ENCODE results near the gene RBM22.

RBM22 gene

DNA sequence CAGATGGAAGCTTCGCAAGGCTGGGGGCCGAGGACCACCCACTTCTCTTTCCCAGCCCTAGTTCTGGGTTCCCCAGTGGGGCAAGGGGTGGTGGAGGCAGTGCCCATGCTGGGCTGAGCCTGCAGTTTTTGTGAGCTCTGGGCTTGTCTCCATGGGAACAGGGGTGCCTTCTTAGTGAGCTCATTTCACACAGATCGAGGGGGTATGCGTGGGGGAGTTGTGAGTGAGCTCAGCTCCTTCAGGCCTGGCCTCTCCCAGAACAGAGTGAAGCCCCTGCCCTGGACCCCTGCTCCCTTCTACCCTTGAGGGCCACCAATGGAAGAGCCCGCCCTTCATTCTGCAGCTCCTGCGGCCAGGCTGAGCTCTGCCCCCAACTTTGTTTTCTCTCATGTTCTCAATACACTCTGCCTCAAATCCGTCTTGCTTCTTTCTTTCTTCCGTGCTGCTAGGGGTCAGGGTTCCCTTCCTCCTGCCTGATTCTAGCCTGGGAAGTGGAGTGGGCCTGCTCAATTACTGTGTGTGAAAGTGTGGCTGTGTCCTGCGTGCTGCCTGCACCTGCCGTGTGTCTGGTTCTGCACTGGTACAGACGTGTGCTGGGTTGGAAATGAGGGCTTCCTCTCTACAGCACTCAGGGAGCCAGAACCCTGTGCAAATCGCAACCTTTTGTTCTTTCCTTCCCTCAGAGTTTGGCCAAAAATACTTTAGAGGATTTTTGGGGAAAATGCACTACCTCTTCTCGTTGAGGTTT lies 48.8 kb downstream of the RBM22 start:
- DNase-seq (ENCODE audit: low read depth): no peak
- TF ChIP-seq, protein P1, sequence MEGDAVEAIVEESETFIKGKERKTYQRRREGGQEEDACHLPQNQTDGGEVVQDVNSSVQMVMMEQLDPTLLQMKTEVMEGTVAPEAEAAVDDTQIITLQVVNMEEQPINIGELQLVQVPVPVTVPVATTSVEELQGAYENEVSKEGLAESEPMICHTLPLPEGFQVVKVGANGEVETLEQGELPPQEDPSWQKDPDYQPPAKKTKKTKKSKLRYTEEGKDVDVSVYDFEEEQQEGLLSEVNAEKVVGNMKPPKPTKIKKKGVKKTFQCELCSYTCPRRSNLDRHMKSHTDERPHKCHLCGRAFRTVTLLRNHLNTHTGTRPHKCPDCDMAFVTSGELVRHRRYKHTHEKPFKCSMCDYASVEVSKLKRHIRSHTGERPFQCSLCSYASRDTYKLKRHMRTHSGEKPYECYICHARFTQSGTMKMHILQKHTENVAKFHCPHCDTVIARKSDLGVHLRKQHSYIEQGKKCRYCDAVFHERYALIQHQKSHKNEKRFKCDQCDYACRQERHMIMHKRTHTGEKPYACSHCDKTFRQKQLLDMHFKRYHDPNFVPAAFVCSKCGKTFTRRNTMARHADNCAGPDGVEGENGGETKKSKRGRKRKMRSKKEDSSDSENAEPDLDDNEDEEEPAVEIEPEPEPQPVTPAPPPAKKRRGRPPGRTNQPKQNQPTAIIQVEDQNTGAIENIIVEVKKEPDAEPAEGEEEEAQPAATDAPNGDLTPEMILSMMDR (conservative IDR thresholded peaks at IDR 0.05; ENCODE audit: low read length): no peak
- H3K4me3 ChIP-seq (ENCODE audit: low read length): no peak overlapping the region

- H3K4me3 ChIP-seq (ENCODE audit: low read length): no peak overlapping the region
- no peak for DNase-seq (ENCODE audit: low read depth)
- TF ChIP-seq, protein P1 (conservative IDR thresholded peaks at IDR 0.05; ENCODE audit: low read length): no peak
Observed at GRCh38 chr5:150651382-150651781, 49.5 kb downstream of the RBM22 start.

GRCh38 chr5:150650021-150651006 lies 50.5 kb downstream of the RBM22 start:
- TF ChIP-seq, protein P1 (conservative IDR thresholded peaks at IDR 0.05; ENCODE audit: low read length): no peak
- DNase-seq (ENCODE audit: low read depth): no peak
- no peak overlapping the region for H3K4me3 ChIP-seq (ENCODE audit: low read length)

DNA sequence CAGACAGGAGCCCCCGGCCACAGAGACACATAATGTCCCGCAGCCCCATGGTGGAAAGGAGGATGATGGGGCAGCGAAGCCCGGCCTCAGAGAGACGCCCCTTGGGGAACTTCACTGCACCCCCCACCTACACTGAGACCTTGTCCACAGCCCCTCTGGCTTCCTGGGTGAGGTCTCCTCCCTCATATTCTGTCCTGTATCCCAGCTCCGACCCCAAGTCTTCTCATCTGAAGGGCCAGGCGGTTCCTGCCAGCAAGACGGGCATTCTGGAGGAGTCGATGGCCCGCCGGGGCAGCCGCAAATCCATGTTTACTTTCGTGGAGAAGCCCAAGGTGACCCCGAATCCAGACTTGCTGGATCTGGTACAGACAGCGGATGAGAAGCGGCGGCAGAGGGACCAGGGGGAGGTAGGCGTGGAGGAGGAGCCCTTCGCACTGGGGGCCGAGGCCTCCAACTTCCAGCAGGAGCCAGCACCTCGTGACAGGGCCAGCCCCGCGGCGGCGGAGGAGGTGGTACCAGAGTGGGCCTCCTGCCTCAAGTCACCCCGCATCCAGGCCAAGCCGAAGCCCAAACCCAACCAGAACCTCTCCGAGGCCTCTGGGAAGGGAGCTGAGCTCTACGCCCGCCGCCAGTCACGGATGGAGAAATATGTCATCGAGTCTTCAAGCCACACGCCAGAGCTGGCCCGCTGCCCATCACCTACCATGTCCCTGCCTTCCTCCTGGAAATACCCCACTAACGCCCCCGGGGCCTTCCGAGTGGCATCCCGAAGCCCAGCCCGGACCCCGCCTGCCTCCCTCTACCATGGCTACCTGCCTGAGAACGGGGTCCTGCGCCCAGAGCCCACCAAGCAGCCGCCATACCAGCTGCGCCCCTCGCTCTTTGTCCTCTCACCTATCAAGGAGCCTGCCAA lies 51.5 kb downstream of the RBM22 start:
- DNase-seq (ENCODE audit: low read depth): no peak
- TF ChIP-seq, protein P1 (conservative IDR thresholded peaks at IDR 0.05; ENCODE audit: low read length): no peak
- no peak overlapping the region for H3K4me3 ChIP-seq (ENCODE audit: low read length)

GRCh38 chr5:150648294-150649107 lies 52.4 kb downstream of the RBM22 start:
- H3K4me3 ChIP-seq (ENCODE audit: low read length): no peak overlapping the region
- TF ChIP-seq, protein P1 (conservative IDR thresholded peaks at IDR 0.05; ENCODE audit: low read length): no peak
- no peak for DNase-seq (ENCODE audit: low read depth)
